DMS114 treated with DMSO at 0.1 percent for 48 hours (cell line): ENCODE results near the gene TAF5L.
"Not testable (repeated sequence)": the region's sequence is repeated elsewhere in the genome, so short reads cannot be mapped to it uniquely, and the experiment has no call there.

Experiments
- DNase-seq: peaks from one replicate; lab custom pipeline; 2025; ENCODE audit not compliant: unreplicated experiment; lab: John Stamatoyannopoulos, UW

Gene TAF5L

GRCh38 chr1:229570891-229571516 is 54.9 kb downstream of the TAF5L start:
- DNase-seq = no peak

GRCh38 chr1:229570305-229570704 is 55.6 kb downstream of the TAF5L start:
- DNase-seq = no peak

DNA sequence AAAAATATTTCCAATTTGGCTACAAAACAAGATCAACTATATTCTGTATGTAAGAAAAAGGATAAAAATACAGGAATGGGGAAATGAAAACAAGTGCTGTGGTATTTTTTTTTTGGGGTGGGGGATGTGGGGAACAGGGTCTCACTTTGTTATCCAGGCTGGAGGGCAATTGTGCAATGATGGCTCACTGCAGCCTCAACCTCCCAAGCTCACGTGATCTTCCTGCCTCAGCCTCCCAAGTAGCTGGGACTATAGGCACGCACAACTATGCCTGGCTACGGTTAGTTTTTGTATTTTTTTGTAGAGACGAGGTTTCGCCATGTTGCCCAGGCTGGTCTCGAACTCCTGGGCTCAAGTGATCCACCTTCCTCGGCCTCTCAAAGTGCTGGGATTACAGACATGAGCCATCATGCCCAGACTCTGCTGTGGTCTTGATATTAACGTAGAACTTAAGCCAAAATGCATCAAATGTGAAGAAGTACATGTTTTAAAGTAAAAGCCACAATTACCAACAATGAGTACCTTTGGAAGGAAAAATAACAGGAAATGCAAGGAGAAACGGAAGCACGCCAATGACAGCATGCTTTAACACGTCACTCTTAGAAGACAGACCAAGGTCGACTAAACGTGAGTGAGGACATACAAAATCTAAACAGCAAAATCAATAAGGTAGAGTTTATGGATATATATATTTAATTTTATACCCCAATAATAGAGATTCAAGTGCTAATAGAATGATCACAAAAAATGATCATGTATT is 58.6 kb downstream of the TAF5L start:
- no peak for DNase-seq

DNA sequence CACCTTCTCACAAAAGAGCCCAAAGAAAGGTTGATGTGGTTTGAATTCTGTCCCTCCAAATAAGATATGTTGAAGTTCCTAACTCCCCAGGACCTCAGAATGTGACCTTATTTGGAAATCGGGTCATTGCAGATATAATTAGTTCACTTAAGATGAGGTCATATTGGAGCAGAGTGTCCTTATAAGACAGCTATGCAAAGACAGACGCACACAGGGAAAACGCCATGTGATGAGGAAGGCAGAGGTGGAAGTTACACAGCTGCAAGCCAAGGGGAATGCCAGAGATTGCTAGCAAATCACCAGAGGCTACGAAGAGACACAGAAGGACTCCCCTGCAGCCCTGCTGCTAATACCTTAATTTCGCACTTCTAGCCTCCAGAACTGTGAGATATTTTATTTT is 62.2 kb downstream of the TAF5L start:
- DNase-seq = no peak

GRCh38 chr1:229563241-229563640 is 62.7 kb downstream of the TAF5L start:
- no peak for DNase-seq

- DNase-seq = no peak
Observed at GRCh38 chr1:229562686-229563085, 63.2 kb downstream of the TAF5L start.

DNA sequence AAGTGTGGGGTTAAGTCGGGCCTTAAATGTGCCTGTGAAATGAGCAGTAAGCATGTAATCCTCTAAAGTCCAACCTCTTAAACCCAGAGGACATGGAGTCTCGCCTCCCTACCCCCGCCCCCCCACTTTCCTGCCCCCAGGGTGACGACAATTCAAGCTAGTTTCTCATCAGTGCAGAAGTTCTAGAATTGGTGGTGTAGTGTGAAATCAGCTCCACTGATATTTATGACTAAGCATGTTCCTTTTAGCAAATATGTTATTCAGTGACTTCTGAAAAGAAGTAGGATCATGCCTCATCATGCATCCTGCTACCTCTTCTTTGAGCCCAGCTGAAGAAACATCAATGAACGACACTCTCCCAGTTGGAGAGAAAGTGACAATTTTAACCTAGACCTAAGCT is 64.8 kb downstream of the TAF5L start:
- DNase-seq = no peak

- not testable (repeated sequence) for DNase-seq
Observed at GRCh38 chr1:229560124-229560523, 65.8 kb downstream of the TAF5L start.

DNA sequence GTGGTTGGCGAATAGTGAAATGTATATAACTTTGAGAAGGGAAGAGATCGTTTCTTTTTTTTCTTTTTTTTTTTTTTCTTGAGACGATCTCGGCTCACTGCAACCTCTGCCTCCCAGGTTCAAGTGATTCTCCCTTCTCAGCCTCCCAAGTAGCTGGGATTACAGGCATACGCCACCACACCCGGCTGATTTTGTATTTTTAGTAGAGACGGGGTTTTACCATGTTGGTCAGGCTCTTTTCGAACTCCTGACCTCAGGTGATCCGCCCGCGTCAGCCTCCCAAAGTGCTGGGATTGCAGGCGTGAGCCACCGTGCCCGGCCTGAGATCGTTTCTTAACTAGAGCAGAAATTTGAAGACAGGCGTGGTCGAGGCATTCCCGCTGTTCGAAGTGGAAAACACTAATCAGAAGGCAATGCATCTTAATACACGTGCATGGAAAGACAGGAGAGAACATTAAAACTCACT is 66.6 kb downstream of the TAF5L start:
- not testable (repeated sequence) for DNase-seq

- DNase-seq = peak; percentile 93
Observed at GRCh38 chr1:229558460-229559335, 67.2 kb downstream of the TAF5L start, which contains the start of gene ABCB10. TSS of gene ABCB10 (minus strand) at chr1:229558707. CDS start at chr1:229558652, 55 bp downstream.

DNA sequence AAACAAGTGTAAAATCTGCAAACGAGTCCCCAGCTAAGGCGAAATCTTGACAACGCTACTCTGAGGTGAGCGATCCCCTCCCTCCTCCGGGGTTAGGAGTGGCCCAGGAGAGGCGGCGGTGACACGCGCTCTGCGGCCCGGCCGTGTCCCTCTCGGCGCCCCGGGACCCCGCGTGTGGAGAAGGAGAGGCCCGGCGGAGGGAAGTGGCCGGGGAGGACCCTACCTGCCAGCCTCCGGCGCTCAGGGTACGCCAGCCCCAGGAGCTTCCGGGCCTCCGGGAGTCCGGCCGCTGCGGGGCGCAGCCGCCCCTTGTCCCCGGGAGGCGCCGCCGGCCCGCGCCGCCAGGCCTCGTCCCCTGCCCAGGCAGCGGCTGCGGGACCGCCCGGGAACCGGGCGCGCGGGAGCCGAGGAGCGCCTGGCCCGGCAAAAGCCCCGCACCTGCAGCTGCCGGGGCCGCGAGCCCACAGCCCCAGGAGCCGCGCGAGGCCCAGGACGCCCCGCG is 68.0 kb downstream of the TAF5L start:
- DNase-seq = no peak

- no peak for DNase-seq
Observed at GRCh38 chr1:229557200-229557850, 68.6 kb downstream of the TAF5L start.

DNA sequence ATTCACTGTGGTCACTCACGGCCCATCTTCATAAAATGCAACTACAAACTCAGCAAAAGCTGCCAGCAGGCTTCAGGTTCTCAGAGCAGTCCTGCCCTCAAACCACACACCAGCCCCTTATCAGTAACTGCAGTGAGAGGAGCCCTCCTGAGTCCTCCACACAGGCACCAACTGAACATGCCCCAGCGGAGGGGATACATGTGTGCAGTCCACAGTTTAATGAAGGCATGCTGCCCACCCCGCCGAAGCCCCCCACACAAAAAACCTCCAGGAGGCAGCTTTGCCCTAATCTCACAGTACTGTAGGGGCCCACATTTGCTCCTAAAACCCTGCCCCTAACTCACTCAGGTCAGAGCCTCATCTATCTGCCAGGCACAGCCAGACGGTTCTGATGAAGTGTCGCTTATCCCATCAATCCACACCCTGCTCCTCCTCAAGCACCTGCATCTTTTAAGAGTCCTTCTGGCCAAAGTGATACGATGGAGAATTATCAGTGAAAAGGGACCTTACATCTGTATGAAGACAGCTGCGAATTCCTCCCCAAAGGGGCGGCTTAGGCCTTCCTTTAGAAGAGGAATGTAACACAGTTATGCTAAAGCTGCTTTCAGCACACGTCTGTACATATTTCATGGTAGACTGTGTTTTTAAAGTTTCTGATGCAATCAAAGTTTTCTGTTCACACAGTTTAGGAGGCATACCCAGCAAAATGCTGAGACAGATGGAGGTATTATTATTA is 70.9 kb downstream of the TAF5L start:
- DNase-seq = no peak

DNA sequence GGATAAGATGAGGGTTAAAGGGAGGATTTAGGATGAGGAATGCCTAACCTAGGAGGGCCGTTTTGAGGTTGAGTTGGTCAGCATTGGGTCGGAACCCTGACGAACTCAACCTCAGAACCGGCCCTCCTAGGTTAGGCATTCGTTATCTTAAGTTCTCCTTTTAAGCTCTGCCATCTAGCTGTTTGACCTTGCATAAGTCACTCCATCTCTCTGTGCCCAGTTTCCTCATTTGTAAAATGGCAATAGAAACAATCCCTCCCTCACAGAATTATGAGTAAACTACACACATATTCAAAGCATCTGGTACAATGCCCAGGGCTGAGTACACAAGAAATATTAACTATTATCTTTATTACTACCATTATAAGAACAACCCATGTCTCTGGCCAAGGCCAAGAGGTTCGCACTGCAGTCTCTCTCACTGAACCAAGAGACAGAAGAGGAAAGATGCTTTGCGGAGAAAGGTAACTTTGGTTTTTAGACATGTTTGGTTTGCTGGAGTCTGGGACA is 72.2 kb downstream of the TAF5L start:
- no peak for DNase-seq

GRCh38 chr1:229552732-229553131 is 73.2 kb downstream of the TAF5L start:
- no peak for DNase-seq

- DNase-seq = no peak
Observed at GRCh38 chr1:229550812-229551567, 74.9 kb downstream of the TAF5L start.

DNA sequence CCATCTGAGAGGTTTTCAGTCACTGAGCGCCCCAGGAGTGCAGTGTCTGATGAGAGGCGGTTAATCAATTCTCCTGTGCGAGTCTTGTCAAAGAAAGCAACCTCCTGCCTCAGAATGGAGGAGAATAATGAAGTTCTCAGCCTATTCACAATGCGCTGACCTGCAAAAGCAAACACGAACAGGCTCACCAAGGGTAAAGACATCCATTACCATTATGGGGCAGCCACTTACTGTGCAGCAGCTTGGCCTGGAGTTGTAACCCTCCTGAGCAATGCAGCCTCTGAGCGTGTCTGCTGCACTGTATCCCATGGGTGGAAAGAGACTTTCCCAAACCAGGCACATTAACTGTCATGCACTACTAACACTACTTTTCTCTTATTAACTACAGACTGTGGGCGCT is 78.4 kb downstream of the TAF5L start:
- no peak for DNase-seq

GRCh38 chr1:229544587-229544986 is 81.3 kb downstream of the TAF5L start:
- DNase-seq = no peak
